ENCODE measurements around the gene UBE2L6.
"Not testable (repeated sequence)": the region's sequence is repeated elsewhere in the genome, so short reads cannot be mapped to it uniquely, and the experiment has no call there.

The UBE2L6 gene

GRCh38 chr11:57571606-57572005 is 4.1 kb upstream of the UBE2L6 start:
- DNase-seq: no peak

- DNase-seq: no peak
These were observed 876 bp upstream of the UBE2L6 start for GRCh38 chr11:57568330-57568766.

- peak; percentile 67 for DNase-seq
These were observed 462 bp downstream of the UBE2L6 start for GRCh38 chr11:57566905-57567514.

GRCh38 chr11:57566005-57566904 is 1.2 kb downstream of the UBE2L6 start:
- DNase-seq: peak; percentile 23

GRCh38 chr11:57562596-57562995 is 4.9 kb downstream of the UBE2L6 start:
- no peak for DNase-seq

GRCh38 chr11:57560146-57560545 is 7.3 kb downstream of the UBE2L6 start:
- no peak for DNase-seq

GRCh38 chr11:57556041-57556440 is 11.4 kb downstream of the UBE2L6 start:
- DNase-seq: no peak

- no peak for DNase-seq
These were observed 12.1 kb downstream of the UBE2L6 start for GRCh38 chr11:57555393-57555792.

GRCh38 chr11:57552479-57552878 is 15.0 kb downstream of the UBE2L6 start:
- DNase-seq: no peak

GRCh38 chr11:57551941-57552340 is 15.5 kb downstream of the UBE2L6 start:
- no peak for DNase-seq

GRCh38 chr11:57549983-57550382 is 17.5 kb downstream of the UBE2L6 start:
- DNase-seq: no peak

- no peak for DNase-seq
These were observed 19.6 kb downstream of the UBE2L6 start for GRCh38 chr11:57547854-57548377.

GRCh38 chr11:57546869-57547475 is 20.5 kb downstream of the UBE2L6 start:
- no peak for DNase-seq

GRCh38 chr11:57546451-57546850 is 21.0 kb downstream of the UBE2L6 start:
- DNase-seq: no peak

- DNase-seq: no peak
These were observed 21.6 kb downstream of the UBE2L6 start for GRCh38 chr11:57545883-57546282.

- no peak for DNase-seq
These were observed 22.9 kb downstream of the UBE2L6 start for GRCh38 chr11:57544566-57544965.

GRCh38 chr11:57543593-57543992 is 23.9 kb downstream of the UBE2L6 start:
- no peak for DNase-seq

GRCh38 chr11:57542582-57542981 is 24.9 kb downstream of the UBE2L6 start:
- no peak for DNase-seq

- no peak for DNase-seq
These were observed 26.3 kb downstream of the UBE2L6 start for GRCh38 chr11:57541169-57541568.

GRCh38 chr11:57539342-57539741 is 28.1 kb downstream of the UBE2L6 start:
- DNase-seq: no peak

- DNase-seq: no peak
These were observed 30.4 kb downstream of the UBE2L6 start, which contains the start of gene SMTNL1 for GRCh38 chr11:57536947-57537619. TSS of gene SMTNL1 (plus strand) at chr11:57537595. CDS start at chr11:57542643, 5,048 bp downstream.

- DNase-seq: not testable (repeated sequence)
These were observed 33.0 kb downstream of the UBE2L6 start for GRCh38 chr11:57534449-57534848.

Data from right kidney (tissue), 1 donor.